Thyroid gland (tissue), 4 donors: ENCODE data around the gene SLC48A1. TPM values are rescaled to one million over a fixed set of nuclear protein-coding genes. Genes with fewer than 3 reads are reported as not detected.
A peak's percentile ranks its signal among the peaks of the same experiment; 100 is the strongest.

Experiments
- DNase-seq, 2 donors: peaks; one replicate each; pipeline ENCODE4 v3.0.0-alpha.2; 2019
- H3K27ac ChIP-seq, 3 donors: fragments of 200-600 bp; sonication (generic); 1 replicate in 2 of 3; 2 replicates in 1 of 3; pipeline ENCODE4 v1.5.1; 2016 to 2019; ENCODE audit warnings: mild to moderate bottlenecking in 1 of 3, moderate library complexity in 1 of 3
- H3K27me3 ChIP-seq: fragments of 200-600 bp; sonication (generic); one replicate; pipeline ENCODE4 v1.5.1; 2019
- H3K36me3 ChIP-seq, 2 donors: fragments of 200-600 bp; sonication (generic); one replicate each; pipeline ENCODE4 v1.5.1; 2016 to 2019
- H3K4me1 ChIP-seq, 2 donors: fragments of 200-600 bp; sonication (generic); one replicate each; pipeline ENCODE4 v1.5.1; 2017 to 2019
- H3K4me3 ChIP-seq, 3 donors: fragments of 200-600 bp; sonication (generic); replicated peaks in 1 of 3; 1 replicate in 2 of 3; 2 replicates in 1 of 3; pipeline ENCODE4 v1.5.1; 2016; ENCODE audit warnings: mild to moderate bottlenecking in 1 of 3
- H3K9me3 ChIP-seq: fragments of 200-600 bp; sonication (generic); one replicate; pipeline ENCODE4 v1.5.1; 2017
- CTCF ChIP-seq, 6 experiments: fragments of 200-600 bp in 3 of 6; fragments of 450-650 bp in 3 of 6; sonication (generic) in 3 of 6; IDR thresholded peaks; one replicate each; pipeline ENCODE4 v1.5.1; 2016 to 2019; ENCODE audit warnings: antibody characterized with exemption in 6 of 6, mild to moderate bottlenecking in 2 of 6, inconsistent platforms in 1 of 6, moderate library complexity in 1 of 6
- POLR2A ChIP-seq, 2 donors: fragments of 450-650 bp; IDR thresholded peaks; one replicate each; pipeline ENCODE4 v1.6.1; 2017; ENCODE audit warnings: antibody characterized with exemption in 2 of 2, mild to moderate bottlenecking in 2 of 2, moderate library complexity in 1 of 2
- WGBS, 2 donors: methylation state at CpG; one replicate each; pipeline ENCODE4 v1.1.5; 2017; 5-methylcytosine and 5-hydroxymethylcytosine counted together
- intact Hi-C: fragments of 100-400 bp; cut with DNase I; formaldehyde crosslinking; loops from one replicate; pipeline ENCODE4 v1.15.1; 2023
- total RNA-seq, 4 donors: library from RNA; depleted of rRNA; stranded (reverse); fragments of >200 nt; gene quantifications; one replicate each; pipeline ENCODE4 v1.2.3, GENCODE V29; 2016

Gene SLC48A1
- total RNA-seq, 4 donors from 2014 or later: 59.3 to 276 (median 187) TPM

- TF ChIP-seq CTCF (IDR thresholded peaks at IDR 0.05): no peak
- TF ChIP-seq POLR2A (IDR thresholded peaks at IDR 0.05): no peak
- WGBS, 2 donors: 56 to 61% methylated on average over 9 of the region's 9 CpGs
- H3K9me3 ChIP-seq: no peaks in the 10 kb centered on the region
- H3K4me3 ChIP-seq: no peak overlapping the region
- DNase-seq: no peak
- H3K36me3 ChIP-seq: peaks cover 16 to 18% of the 10 kb centered on the region in 2 donors
- intact Hi-C loops: no loop called here
- H3K4me1 ChIP-seq: peaks cover 50 to 81% of the 10 kb centered on the region in 2 donors
- no peaks in the 10 kb centered on the region for H3K27me3 ChIP-seq
- peak overlapping the region; percentile 16 to 71 (median 62) for H3K27ac ChIP-seq
Observed at GRCh38 chr12:47801904-47802246, 28.8 kb downstream of the SLC48A1 start.

GRCh38 chr12:47802312-47802711, 29.3 kb downstream of the SLC48A1 start:
- no peak for TF ChIP-seq POLR2A (IDR thresholded peaks at IDR 0.05)
- peak in 2 of 6 experiments; percentile 12 to 14 for TF ChIP-seq CTCF (IDR thresholded peaks at IDR 0.05)
- DNase-seq: no peak
- no peak overlapping the region for H3K4me3 ChIP-seq
- H3K27ac ChIP-seq: peak overlapping the region in 2 of 3 donors; percentile 62 to 71
- 32 to 48% methylated on average over 5 of the region's 5 CpGs for WGBS, 2 donors
- H3K9me3 ChIP-seq: no peaks in the 10 kb centered on the region
- peaks cover 54 to 86% of the 10 kb centered on the region in 2 donors for H3K4me1 ChIP-seq
- peaks cover 12 to 13% of the 10 kb centered on the region in 2 donors for H3K36me3 ChIP-seq
- no peaks in the 10 kb centered on the region for H3K27me3 ChIP-seq
- intact Hi-C loops: no loop called here

DNA sequence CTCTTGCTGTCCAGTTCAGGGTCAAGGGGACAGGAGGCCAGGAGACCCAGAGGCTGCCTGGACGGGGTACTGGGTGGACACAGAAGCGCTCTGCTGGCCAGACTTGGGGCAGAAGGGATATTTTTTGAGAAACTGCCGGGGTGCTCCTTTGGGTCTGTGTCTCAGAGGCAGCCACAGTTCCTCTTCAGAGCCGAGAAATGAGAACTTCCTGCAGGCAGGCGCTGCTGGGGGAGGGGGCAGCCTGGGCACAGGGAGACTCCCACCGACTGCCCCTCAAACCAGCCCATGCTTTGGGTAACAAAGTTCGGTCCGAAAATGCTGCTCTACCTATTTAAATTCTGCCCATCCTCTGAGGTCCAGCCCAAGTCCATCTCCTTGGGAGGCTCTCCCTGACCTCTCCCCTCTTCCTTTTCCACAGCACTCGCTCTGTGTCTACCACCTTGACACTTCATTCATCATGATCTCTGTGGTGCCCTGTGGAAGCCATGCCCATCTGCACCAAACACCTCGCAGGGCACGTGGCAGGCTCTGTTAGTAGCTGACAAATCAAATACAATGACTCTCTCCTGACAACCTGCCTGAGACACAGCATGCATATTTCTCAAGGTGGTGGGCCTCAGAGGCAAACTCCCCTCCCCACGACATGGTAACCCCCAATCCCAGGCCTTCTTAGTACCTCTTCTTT, 30.3 kb downstream of the SLC48A1 start:
- intact Hi-C loops: no loop called here

DNA sequence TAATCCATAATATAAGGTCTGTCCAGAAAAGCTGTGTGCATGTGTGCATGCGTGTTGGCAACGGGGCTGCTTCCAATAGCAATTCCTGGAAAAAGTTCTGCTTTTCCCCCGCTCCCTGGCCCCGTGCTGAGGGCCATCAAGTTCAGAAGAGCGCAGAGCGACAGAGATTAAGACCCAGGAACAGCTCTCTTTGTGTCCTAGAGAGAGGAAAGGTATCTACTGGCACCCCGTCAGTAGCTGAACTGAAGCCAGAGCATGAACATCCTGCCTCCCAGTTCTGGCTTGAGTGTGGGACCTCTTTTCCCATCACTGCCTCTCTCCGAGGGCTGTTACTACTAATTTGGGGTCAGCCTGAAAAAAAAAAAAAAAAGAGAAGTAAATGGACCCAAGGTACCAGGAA, 31.1 kb downstream of the SLC48A1 start:
- Histone ChIP-seq H3K4me1 (peaks cover 72 to 100% of the 10 kb centered on the region in 2 donors), H3K27me3 (no peaks in the 10 kb centered on the region), H3K9me3 (no peaks in the 10 kb centered on the region), H3K36me3 (no peaks in the 10 kb centered on the region), H3K27ac (peak overlapping the region in 1 of 3 donors; percentile 50), H3K4me3 (no peak overlapping the region)
- 47 to 61% methylated on average over 6 to 8 of the region's 8 CpGs for WGBS, 2 donors
- TF ChIP-seq CTCF (IDR thresholded peaks at IDR 0.05) (no peak), POLR2A (IDR thresholded peaks at IDR 0.05) (no peak)
- intact Hi-C loops: no loop called here
- DNase-seq: no peak

More for the DNA sequence above, 30.3 kb downstream of the SLC48A1 start:
- TF ChIP-seq POLR2A (IDR thresholded peaks at IDR 0.05) (no peak), CTCF (IDR thresholded peaks at IDR 0.05) (no peak)
- Histone ChIP-seq H3K36me3 (peaks cover 2 to 4% of the 10 kb centered on the region in 2 donors), H3K4me1 (peaks cover 63 to 96% of the 10 kb centered on the region in 2 donors), H3K27ac (peak overlapping the region in 2 of 3 donors; percentile 62 to 71), H3K27me3 (no peaks in the 10 kb centered on the region), H3K4me3 (no peak overlapping the region), H3K9me3 (no peaks in the 10 kb centered on the region)
- no peak for DNase-seq
- 79 to 85% methylated on average over 12 of the region's 12 CpGs for WGBS, 2 donors

DNA sequence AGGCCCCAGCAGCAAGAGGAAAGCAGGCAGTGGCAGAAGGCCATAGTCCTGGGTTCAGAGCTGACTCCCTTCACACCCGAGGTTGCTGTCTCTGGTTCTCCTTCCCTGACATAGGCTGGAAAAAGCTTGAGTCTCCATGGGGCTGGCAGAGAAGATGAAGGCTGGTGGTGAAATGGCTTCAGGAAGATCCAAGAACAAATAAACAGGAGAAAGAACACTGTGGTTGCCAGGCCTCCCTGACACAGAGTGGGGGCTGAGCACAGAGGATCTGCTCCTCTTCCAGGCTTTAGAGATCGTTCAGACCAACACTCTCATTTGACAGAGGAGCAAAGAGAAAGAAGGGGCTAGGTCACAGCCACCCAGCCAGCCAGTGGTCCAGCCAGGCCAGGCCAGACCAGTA, 32.4 kb downstream of the SLC48A1 start:
- TF ChIP-seq CTCF (IDR thresholded peaks at IDR 0.05) (no peak), POLR2A (IDR thresholded peaks at IDR 0.05) (no peak)
- Histone ChIP-seq H3K27ac (peak overlapping the region; percentile 4 to 46 (median 32)), H3K36me3 (no peaks in the 10 kb centered on the region), H3K9me3 (no peaks in the 10 kb centered on the region), H3K27me3 (no peaks in the 10 kb centered on the region), H3K4me3 (no peak overlapping the region), H3K4me1 (peaks cover 83 to 100% of the 10 kb centered on the region in 2 donors)
- intact Hi-C loops: no loop called here
- WGBS, 2 donors: 54 to 55% methylated on average over 2 of the region's 2 CpGs
- DNase-seq: no peak
